Gastrocnemius medialis (tissue), 4 donors: ENCODE measurements around the gene MINK1. TPM values are rescaled to one million over a fixed set of nuclear protein-coding genes. Genes with fewer than 3 reads are reported as not detected.

Source experiments
- ATAC-seq, 2 donors: fragments of 150-250 bp; one replicate each; pipeline ENCODE4 v1.9.1; 2016
- DNase-seq, 2 donors: peaks; one replicate each; pipeline ENCODE4 v3.0.0-alpha.2; 2019
- H3K27ac ChIP-seq, 4 donors: fragments of 200-600 bp; sonication (generic); 1 replicate in 1 of 4; 2 replicates in 3 of 4; pipeline ENCODE4 v1.5.1; 2016 to 2018; ENCODE audit warnings: mild to moderate bottlenecking in 2 of 4, moderate library complexity in 1 of 4
- H3K27me3 ChIP-seq, 3 donors: fragments of 200-600 bp; sonication (generic) in 2 of 3; 1 replicate in 1 of 3; 2 replicates in 2 of 3; pipeline versions ENCODE4 v1.5.1 to v1.6.0; 2016 to 2019; ENCODE audit warnings: mild to moderate bottlenecking in 1 of 3, moderate library complexity in 1 of 3
- H3K36me3 ChIP-seq, 2 donors: fragments of 200-600 bp; sonication (generic) in 1 of 2; one replicate each; pipeline ENCODE4 v1.5.1; 2017 to 2018
- H3K4me1 ChIP-seq, 2 donors: fragments of 200-600 bp; sonication (generic) in 1 of 2; one replicate each; pipeline ENCODE4 v1.5.1; 2016 to 2017; ENCODE audit warnings: mild to moderate bottlenecking in 2 of 2
- H3K4me3 ChIP-seq, 4 donors: fragments of 200-600 bp; sonication (generic) in 3 of 4; 1 replicate in 1 of 4; 2 replicates in 3 of 4; pipeline ENCODE4 v1.5.1; 2016 to 2019; ENCODE audit warnings: mild to moderate bottlenecking in 2 of 4
- H3K9me3 ChIP-seq, 3 donors: fragments of 200-600 bp; sonication (generic) in 2 of 3; 1 replicate in 1 of 3; 2 replicates in 2 of 3; pipeline ENCODE4 v1.5.1; 2016 to 2019
- CTCF ChIP-seq, 5 experiments: fragments of 450-650 bp in 3 of 5; fragments of 200-600 bp in 2 of 5; sonication (generic) in 2 of 5; IDR thresholded peaks in 4 of 5; conservative IDR thresholded peaks in 1 of 5; 1 replicate in 4 of 5; 2 replicates in 1 of 5; pipeline ENCODE4 v1.5.1; 2016 to 2019; ENCODE audit warnings: antibody characterized with exemption in 5 of 5, mild to moderate bottlenecking in 3 of 5, moderate library complexity in 3 of 5
- POLR2A ChIP-seq, 2 donors: fragments of 450-650 bp; IDR thresholded peaks; one replicate each; pipeline ENCODE4 v1.6.1; 2017; ENCODE audit warnings: antibody characterized with exemption in 2 of 2, mild to moderate bottlenecking in 2 of 2, moderate library complexity in 2 of 2
- in situ Hi-C, 4 donors: fragments of 200-750 bp; cut with MboI; loops; one replicate each; pipeline versions ENCODE4 v1.15.0 to v1.8.0; 2017; ENCODE audit warnings: low sequenced_read_pairs in 4 of 4
- intact Hi-C: fragments of 100-400 bp; cut with DNase I; formaldehyde crosslinking; loops from one replicate; pipeline ENCODE4 v1.15.1; 2023; ENCODE audit warnings: low total_unique reads
- total RNA-seq, 4 donors: library from RNA; depleted of rRNA; stranded (reverse); fragments of >200 nt; gene quantifications; one replicate each; pipeline versions ENCODE4 v1.1.0 to v1.2.3, GENCODE V29; 2016

The MINK1 gene
- total RNA-seq, 4 donors from 2014 or later = 11.7 to 20.2 (median 15.3) TPM

DNA sequence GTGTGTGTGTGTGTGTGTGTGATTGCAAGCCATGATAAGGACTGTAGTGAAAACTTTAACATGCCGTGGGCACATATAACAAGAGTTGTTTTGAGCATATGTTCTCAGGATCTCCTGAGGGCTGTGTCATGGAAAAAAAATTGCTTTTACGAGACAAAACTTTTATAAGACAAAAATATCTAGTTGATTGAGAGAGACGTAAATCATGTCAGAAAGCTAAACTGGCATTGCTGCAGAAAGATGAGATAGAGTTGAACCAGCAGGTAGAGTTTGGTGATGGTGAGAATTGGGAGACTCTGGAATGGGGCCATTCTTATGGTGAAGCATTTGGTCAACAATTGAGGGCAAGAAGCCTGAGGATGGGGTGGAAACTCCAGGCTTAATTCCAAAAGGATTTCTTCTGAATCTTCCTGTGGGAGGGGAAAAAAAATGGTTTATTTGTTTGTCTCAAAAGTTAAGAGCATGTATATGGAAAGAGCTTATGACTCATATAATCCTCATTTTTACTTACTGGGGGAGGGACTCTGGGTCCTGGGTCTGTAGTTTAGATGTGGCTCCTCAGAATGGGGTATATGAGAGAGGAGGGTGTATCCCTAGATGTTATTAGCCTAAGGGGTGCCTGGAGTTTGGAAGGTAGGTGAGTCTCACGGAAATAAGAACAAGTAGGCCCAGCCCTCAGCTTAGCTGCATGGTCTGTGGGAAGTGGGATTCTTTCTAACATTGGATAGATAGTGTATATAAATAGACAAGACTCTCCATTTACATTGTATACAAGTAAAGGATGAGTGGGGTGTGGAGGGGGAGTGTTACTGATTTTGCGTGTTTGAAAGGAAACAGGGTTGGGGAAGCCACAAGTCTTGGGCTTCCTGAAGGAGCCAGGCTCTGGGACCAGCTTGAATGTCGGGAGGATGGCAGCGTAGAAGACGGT lies 7.1 kb downstream of the MINK1 start:
- ATAC-seq (no peak), DNase-seq (no peak)
- H3K36me3 ChIP-seq = no peaks in the 10 kb centered on the region
- no peaks in the 10 kb centered on the region for H3K9me3 ChIP-seq
- H3K27ac ChIP-seq = no peak overlapping the region
- in situ Hi-C loops = no loop called here
- peaks cover 11 to 30% of the 10 kb centered on the region in 2 donors for H3K4me1 ChIP-seq
- H3K27me3 ChIP-seq = no peaks in the 10 kb centered on the region
- H3K4me3 ChIP-seq = no peak overlapping the region
- TF ChIP-seq CTCF (IDR thresholded peaks at IDR 0.05 in 4 of 5, conservative IDR thresholded peaks at IDR 0.05 in 1 of 5) = no peak
- no peak for TF ChIP-seq POLR2A (IDR thresholded peaks at IDR 0.05)
- intact Hi-C loops = no loop called here

GRCh38 chr17:4840893-4841242 lies 7.7 kb downstream of the MINK1 start:
- intact Hi-C loops (no loop called here), in situ Hi-C loops (no loop called here)
- H3K4me3 ChIP-seq = no peak overlapping the region
- H3K4me1 ChIP-seq = peaks cover 11 to 27% of the 10 kb centered on the region in 2 donors
- TF ChIP-seq CTCF (IDR thresholded peaks at IDR 0.05 in 4 of 5, conservative IDR thresholded peaks at IDR 0.05 in 1 of 5) (no peak), POLR2A (IDR thresholded peaks at IDR 0.05) (no peak)
- no peak overlapping the region for H3K27ac ChIP-seq
- H3K27me3 ChIP-seq = no peaks in the 10 kb centered on the region
- no peak for DNase-seq
- no peaks in the 10 kb centered on the region for H3K9me3 ChIP-seq
- ATAC-seq = no peak
- H3K36me3 ChIP-seq = no peaks in the 10 kb centered on the region

- Histone ChIP-seq H3K27ac (no peak overlapping the region), H3K36me3 (no peaks in the 10 kb centered on the region), H3K4me1 (peaks cover 5 to 18% of the 10 kb centered on the region in 2 donors), H3K27me3 (no peaks in the 10 kb centered on the region), H3K9me3 (no peaks in the 10 kb centered on the region), H3K4me3 (no peak overlapping the region)
- DNase-seq (no peak), ATAC-seq (no peak)
- TF ChIP-seq POLR2A (IDR thresholded peaks at IDR 0.05) (no peak), CTCF (IDR thresholded peaks at IDR 0.05 in 4 of 5, conservative IDR thresholded peaks at IDR 0.05 in 1 of 5) (no peak)
- intact Hi-C loops = no loop called here
- in situ Hi-C loops = no loop called here
Observed at GRCh38 chr17:4842376-4842775, 9.2 kb downstream of the MINK1 start.

DNA sequence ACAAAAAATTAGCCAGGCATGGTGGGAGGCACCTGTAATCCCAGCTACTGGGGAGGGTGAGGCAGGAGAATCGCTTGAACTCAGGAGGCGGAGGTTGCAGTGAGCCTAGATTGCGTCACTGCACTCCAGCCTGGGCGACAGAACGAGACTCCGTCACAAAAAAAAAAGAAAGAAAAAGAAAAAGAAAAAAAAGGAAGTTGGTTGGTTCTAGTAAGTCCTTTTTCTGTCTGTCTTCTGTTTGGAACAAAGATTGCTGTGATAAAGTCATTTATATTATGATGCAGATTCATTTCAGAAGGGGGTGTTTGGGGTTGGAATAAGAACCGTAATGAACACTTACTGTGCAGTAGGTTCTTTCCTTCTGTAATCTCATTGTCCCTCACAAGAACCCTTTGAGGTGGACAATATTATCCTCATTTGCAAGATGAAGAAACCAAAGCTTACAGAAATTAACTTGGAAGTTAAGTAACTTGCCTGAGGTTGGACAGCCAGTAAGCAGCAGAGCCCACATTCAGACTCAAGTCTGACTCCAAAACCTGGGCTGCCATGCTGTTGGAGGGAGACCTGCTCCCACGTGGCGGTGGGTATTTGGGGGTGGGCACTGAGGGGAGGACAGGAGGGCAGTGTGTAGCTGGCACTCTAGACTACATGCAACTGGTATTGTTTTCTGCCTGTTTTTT lies 10.3 kb downstream of the MINK1 start:
- Histone ChIP-seq H3K9me3 (no peaks in the 10 kb centered on the region), H3K27ac (no peak overlapping the region), H3K36me3 (no peaks in the 10 kb centered on the region), H3K4me3 (no peak overlapping the region), H3K27me3 (no peaks in the 10 kb centered on the region), H3K4me1 (peaks cover 2 to 9% of the 10 kb centered on the region in 2 donors)
- in situ Hi-C loops = no loop called here
- ATAC-seq (no peak), DNase-seq (no peak)
- TF ChIP-seq CTCF (IDR thresholded peaks at IDR 0.05 in 4 of 5, conservative IDR thresholded peaks at IDR 0.05 in 1 of 5) = no peak
- no peak for TF ChIP-seq POLR2A (IDR thresholded peaks at IDR 0.05)
- intact Hi-C loops = no loop called here
